ENCODE results near the gene UAP1L1. TPM values are rescaled to one million over a fixed set of nuclear protein-coding genes. Genes with fewer than 3 reads are reported as not detected.

The UAP1L1 gene
- total and polyA plus RNA-seq, 11 donors, result 3.9 to 15.1 (median 9.4) TPM

DNA sequence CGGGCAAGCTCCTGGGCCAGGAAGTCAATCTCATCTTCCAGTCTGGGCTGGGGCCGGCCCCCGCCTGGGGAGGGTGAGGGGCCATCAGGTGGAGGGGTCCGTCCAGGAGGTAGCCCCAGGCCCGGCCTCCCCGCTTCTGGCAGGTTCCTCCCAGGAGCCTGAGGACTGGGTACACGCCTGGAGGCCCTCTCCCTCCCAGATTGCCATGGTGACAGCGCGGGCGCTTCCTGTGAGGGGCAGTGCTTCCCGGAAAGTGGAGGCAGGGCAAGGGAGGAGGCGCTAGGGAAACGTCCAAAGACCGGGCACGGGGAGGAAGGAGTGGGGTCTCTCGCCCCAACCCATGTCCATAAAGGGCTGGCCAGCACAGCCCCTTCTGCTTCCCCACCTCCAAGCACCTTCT lies 36.2 kb upstream of the UAP1L1 start:
- peak overlapping the region in 6 of 12 donors; percentile 17 to 76 (median 32) for H3K27ac ChIP-seq
- no peaks in the 10 kb centered on the region for H3K9me3 ChIP-seq
- H3K4me1 ChIP-seq, result peaks cover 0 to 49% (median 31%) of the 10 kb centered on the region in 12 donors
- peaks cover 0 to 11% (median 0%) of the 10 kb centered on the region in 9 donors for H3K27me3 ChIP-seq
- TF ChIP-seq, protein P1, sequence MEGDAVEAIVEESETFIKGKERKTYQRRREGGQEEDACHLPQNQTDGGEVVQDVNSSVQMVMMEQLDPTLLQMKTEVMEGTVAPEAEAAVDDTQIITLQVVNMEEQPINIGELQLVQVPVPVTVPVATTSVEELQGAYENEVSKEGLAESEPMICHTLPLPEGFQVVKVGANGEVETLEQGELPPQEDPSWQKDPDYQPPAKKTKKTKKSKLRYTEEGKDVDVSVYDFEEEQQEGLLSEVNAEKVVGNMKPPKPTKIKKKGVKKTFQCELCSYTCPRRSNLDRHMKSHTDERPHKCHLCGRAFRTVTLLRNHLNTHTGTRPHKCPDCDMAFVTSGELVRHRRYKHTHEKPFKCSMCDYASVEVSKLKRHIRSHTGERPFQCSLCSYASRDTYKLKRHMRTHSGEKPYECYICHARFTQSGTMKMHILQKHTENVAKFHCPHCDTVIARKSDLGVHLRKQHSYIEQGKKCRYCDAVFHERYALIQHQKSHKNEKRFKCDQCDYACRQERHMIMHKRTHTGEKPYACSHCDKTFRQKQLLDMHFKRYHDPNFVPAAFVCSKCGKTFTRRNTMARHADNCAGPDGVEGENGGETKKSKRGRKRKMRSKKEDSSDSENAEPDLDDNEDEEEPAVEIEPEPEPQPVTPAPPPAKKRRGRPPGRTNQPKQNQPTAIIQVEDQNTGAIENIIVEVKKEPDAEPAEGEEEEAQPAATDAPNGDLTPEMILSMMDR (IDR thresholded peaks at IDR 0.05), result no peak
- TF ChIP-seq POLR2A (IDR thresholded peaks at IDR 0.05), result no peak
- WGBS, 4 donors, result 55 to 71% (median 64%) methylated on average over 8 to 16 of the region's 16 CpGs
- ATAC-seq, result no peak
- no peak for DNase-seq
- no peak overlapping the region for H3K4me3 ChIP-seq
- H3K36me3 ChIP-seq, result peaks cover 0 to 49% (median 38%) of the 10 kb centered on the region in 9 donors
- intact Hi-C loops (cut with DNase I), result no loop called here

DNA sequence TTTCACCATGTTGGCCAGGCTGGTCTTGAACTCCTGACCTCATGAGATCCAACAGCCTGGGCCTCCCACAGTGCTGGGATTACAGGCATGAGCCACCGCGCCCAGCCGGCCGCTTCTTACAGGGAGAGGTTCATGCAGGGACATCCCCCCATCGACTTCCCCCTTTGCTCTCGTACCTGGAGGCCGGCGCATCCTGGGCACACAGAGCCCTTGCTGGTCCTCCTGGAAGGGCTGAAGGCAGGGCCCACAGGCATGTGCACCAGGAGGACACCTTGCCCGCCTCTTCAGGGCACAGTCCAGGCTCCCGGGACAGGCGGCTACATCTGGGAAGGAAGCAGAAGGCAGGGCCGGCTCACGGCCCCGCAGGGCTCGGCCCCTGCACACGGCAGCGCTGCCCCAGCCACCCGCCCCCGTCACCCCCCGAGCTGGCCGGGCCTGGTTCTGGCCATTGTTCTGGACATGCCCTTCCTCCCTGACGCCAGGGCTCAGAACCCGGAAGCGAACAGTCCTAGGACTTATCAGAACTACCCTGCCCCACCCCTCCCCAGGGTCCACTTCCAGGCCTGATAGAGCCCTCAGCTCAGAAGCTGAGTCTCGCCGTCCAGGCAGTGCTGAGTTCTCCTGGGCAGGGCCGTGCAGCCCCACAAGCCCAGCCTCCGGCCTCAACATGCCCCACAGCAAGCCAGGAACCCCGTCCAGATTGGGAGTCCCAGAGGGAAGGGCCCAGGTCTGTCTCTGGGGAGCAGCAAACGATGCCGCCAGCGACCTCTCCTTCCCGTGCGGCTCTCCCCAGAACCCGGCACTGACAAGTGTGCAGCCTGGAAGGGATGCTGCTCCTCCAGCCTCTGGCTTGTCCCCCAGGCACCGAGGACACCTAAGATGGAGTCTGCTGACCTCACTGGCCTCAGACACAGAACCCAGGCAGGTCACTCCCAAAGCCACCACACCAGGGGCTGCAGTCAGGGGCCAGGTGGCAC lies 34.3 kb upstream of the UAP1L1 start:
- ATAC-seq, result peak; percentile 30 to 74 (median 53)
- TF ChIP-seq POLR2A (IDR thresholded peaks at IDR 0.05), result peak in 1 of 2 donors; percentile 64
- TF ChIP-seq, protein P1 (IDR thresholded peaks at IDR 0.05), result no peak
- Histone ChIP-seq H3K9me3 (no peaks in the 10 kb centered on the region), H3K4me1 (peaks cover 0 to 56% (median 37%) of the 10 kb centered on the region in 12 donors), H3K27me3 (peaks cover 0 to 30% (median 10%) of the 10 kb centered on the region in 9 donors), H3K27ac (peak overlapping the region; percentile 80 to 96 (median 88)), H3K4me3 (peak overlapping the region in 11 of 12 donors; percentile 12 to 92 (median 73)), H3K36me3 (peaks cover 0 to 40% (median 32%) of the 10 kb centered on the region in 9 donors)
- WGBS, 4 donors, result 48 to 74% (median 68%) methylated on average over 20 to 36 of the region's 36 CpGs
- peak in 4 of 5 donors; percentile 77 to 86 (median 80) for DNase-seq
- intact Hi-C loops (cut with DNase I), result no loop called here

GRCh38 chr9:137044037-137044436 lies 33.3 kb upstream of the UAP1L1 start:
- Histone ChIP-seq H3K27me3 (peaks cover 0 to 38% (median 19%) of the 10 kb centered on the region in 9 donors), H3K36me3 (peaks cover 0 to 32% (median 22%) of the 10 kb centered on the region in 9 donors), H3K4me1 (peaks cover 0 to 56% (median 37%) of the 10 kb centered on the region in 12 donors), H3K9me3 (no peaks in the 10 kb centered on the region), H3K27ac (peak overlapping the region; percentile 80 to 96 (median 88)), H3K4me3 (peak overlapping the region; percentile 12 to 92 (median 72))
- no peak for TF ChIP-seq POLR2A (IDR thresholded peaks at IDR 0.05)
- TF ChIP-seq, protein P1 (IDR thresholded peaks at IDR 0.05), result no peak
- intact Hi-C loops (cut with DNase I), result no loop called here
- ATAC-seq (no peak), DNase-seq (no peak)
- WGBS, 4 donors, result 72 to 82% (median 72%) methylated on average over 12 of the region's 12 CpGs
